HG02970 (cell line): ENCODE data around the gene RNF217.
"Not testable (repeated sequence)": the region's sequence is repeated elsewhere in the genome, so short reads cannot be mapped to it uniquely, and the experiment has no call there.

Experiments
- ATAC-seq: cut with Tn5 transposase; IDR thresholded peaks from one replicate; pipeline ENCODE4 v1.9.1; 2021; ENCODE audit warnings: mild to moderate bottlenecking, moderate library complexity, moderate number of reproducible peaks; ENCODE audit not compliant: unreplicated experiment, low FRiP score

The RNF217 gene

DNA sequence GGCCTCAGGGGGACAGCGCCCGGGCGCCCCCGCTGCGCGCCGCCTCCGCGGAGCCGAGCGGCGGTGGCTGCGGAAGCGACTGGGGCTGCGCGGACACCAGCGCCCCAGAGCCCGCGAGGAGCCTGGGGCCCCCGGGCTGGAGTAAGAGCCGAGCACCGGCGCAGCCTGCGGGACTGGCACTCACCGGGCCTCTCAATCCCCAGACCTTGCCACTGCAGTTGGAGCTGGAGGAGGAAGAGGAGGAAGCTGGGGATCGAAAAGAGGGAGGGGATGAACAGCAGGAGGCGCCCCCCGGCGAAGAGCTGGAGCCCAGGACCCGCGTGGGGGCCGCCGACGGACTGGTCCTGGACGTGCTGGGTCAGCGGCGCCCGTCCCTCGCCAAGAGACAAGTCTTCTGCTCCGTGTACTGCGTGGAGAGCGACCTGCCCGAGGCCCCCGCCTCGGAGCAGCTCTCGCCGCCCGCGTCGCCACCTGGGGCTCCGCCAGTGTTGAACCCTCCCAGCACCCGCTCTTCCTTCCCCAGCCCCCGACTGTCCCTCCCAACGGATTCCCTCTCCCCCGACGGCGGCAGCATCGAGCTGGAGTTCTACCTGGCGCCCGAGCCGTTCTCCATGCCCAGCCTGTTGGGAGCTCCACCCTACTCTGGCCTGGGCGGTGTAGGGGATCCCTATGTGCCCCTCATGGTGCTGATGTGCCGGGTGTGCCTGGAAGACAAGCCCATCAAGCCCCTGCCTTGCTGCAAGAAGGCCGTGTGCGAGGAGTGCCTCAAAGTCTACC is 590 bp downstream of the RNF217 start:
- no peak for ATAC-seq

DNA sequence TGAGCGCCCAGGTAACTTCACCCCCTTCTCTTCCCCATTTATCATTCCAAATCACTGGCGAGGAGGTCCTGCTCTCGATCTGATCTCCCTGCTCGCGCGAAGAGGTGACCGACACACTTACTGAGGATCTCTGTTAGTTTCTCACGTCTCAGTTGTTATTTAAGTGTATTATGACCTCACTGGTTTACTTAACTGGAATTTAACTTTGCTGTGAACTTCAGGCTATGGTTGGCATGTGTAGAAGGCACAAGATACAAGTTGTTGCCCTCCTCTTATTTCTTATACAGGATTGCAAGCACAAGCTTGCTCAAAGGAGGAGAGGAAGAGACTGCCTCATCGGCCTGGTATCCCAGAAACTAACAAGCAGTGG is 1.2 kb downstream of the RNF217 start:
- ATAC-seq, result no peak

DNA sequence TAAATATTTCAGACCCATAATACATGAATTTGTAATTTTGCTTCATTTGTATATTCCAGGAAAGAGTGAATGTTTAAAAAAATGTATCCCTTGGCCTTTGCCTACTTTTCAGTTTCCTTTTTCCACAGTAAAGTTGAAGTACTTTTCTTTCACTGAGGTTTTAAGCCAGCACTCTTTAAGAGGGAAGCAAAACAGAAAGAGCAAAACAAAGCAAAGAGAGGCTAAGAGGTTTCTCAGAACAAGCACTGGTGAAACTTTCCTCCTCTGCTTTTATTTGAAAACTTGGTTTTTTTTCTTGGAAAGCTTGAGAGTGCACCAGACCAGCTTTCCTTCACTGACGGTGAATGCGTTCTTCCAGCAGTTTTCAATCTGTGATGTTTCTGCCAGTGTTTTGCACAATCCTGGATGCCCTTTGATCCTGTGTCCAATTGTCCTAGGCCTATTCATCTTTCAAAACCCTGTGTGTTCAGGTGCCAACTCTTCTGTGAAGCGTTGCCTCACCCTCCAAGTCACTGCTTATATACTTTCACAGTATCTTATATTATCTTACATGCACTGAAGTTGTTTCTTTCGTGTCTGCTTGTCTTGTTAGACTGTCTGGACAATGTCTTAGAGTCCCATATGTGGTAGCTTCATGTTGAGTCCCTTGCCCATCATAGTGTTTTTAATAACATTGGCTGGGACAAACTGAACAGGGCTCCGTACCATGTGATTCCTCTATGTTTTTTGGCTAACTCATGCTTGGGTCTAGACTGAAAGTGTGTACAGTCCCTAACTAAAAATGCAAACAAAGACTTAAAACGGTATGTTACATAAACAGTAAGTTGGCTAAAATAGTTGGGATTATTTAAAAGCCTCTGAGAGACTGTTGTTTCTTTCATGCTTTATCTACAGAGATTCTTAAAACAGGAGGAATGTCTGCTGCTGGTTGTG is 1.9 kb downstream of the RNF217 start:
- no peak for ATAC-seq

GRCh38 chr6:124964764-124965105 is 2.5 kb downstream of the RNF217 start:
- ATAC-seq, result no peak

DNA sequence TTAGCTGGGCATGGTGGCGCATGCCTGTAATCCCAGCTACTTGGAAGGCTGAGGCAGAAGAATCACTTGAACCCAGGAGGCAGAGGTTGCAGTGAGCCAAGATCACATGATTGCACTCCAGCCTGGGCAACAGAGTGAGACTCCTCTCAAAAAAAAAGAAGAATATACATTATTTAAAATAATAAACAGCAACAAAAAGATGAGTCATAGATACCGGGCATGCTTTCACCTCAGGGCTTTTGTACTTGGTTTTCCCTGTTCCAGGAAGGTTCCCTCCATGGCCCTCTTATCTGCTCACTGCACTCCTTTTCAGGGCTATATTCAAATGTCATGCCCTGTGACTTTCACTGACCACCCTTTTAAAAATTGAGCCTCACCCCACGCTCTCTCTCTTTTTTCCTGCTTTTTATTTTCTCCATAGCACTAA is 3.2 kb downstream of the RNF217 start:
- not testable (repeated sequence) for ATAC-seq

DNA sequence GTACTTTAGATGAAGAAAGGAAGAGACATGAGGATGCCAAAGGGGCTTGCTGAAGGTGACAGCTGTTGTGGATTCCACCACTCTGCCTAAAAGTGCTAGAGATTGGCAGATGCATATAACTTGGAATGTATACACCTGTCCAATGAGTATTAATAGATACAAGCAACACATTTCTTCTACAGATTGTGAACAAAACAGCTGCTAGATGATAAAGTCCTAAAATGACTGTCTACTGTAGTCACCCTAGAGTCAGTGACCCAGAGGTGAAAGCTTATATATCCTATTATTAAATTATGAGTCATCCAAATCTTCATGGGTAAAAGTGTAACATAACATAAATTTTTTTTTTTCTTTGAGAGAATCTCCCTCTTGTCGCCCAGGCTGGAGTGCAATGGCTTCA is 5.2 kb downstream of the RNF217 start:
- no peak for ATAC-seq

DNA sequence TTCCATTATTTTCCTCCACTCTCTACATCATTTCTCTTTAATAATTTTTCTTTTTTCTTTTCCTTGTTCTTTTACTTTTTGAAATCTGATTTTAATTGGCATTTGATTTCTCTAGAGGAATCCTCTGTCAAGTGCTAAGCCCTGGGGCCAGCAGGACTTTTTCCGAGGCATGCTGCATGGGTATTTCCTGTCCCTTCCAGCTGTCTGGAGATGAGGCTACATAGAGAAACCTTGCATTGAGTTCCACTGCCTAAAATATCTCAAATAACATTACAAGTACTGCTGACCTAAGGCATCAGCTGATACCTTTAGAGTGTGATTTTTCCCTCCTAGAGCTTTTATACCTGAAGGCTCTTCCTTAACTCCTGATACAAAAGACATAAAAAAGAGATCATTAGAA is 6.2 kb downstream of the RNF217 start:
- ATAC-seq, result no peak

GRCh38 chr6:124970243-124970642 is 8.0 kb downstream of the RNF217 start:
- no peak for ATAC-seq

GRCh38 chr6:124970763-124971162 is 8.5 kb downstream of the RNF217 start:
- ATAC-seq, result no peak

DNA sequence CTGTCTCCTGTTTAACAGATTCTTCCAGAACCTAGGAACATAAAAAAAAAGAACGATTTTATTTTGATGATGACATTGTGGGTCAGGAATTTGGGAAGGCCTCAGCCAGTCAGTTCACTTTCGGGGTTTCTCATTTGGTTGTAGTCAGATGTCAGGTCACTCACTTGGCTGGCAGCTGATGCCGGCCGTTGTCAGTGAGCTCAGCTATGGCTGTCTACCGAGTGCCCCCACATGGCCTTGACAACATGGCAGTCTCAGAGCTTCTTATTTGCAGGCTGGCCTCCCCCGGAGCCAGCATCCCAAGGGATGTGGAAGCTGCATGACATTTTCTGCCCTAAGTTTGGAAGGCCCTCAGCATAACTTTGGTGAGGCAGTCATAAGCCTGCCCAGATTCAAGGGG is 11.5 kb downstream of the RNF217 start:
- no peak for ATAC-seq

DNA sequence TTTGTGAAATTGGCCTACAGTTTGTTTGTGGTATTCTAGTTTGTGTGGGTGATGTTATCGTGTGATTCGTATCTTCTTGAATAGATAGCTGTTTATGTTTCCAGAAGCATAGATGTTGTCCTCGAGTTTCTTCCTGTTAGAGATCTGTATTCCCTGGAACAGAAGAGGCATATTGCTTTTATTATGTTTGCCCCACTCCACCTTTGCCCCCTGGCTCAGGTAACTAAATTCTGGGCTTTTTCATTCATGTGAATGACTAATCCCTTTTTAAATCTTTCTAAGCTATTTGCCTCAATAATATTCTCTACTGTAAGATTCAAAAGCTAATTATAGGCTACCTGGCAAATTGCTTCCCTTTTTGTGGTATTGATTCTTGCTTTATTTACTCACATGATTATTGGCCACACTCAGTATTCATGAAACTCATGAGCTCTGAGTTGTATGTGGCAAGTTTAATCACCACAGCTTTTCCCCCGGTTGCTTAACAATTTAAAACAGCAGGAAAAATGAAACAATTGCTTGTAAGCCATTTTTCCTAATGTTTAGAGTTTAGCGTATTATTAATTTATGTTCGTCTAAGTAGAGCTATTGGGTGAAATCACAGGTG is 12.6 kb downstream of the RNF217 start:
- no peak for ATAC-seq

GRCh38 chr6:124977067-124977908 is 15.1 kb downstream of the RNF217 start:
- ATAC-seq, result no peak

DNA sequence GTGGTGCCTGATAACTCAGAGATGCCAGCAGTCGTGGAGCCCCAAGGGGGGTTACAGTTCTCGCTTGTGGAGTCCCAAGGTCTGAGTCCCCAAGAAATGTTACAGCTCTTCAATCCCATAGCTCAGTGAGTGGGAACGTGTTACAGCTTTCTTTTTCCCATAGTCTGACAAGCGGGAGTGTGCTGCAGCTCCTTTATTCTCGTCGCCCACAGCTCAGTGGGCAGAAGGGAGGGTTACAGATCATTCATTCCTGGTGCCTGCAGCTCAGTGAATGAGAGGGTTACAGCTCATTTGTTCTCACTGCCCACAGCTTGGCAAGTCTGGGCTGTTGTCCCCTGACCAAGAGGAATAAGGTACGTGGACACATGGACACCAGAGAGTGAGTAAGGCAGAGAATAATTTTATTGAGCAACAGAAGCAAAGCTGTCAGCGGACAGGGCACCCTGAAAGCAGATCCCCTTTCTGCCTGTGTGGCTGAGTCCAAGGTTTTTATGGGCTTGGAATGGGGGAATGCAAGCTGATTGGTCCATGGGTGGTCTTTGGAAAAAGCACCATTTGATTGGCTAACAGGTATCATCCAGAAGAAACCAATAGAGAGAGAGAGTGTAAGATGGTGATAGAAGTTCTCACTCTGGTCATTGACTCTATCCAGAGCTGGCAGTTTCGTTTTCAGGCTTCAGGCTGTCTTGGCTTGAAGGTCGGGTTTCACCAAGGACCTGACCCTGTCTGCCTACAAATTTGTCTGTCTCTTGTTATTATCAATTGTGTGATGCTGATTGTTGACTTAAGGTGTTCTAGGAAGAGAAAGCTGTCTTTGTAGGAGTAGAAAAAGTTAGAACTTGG is 16.4 kb downstream of the RNF217 start:
- no peak for ATAC-seq

GRCh38 chr6:124979294-124979678 is 17.0 kb downstream of the RNF217 start:
- no peak for ATAC-seq

- no peak for ATAC-seq
Measured at GRCh38 chr6:124982669-124983068, 20.4 kb downstream of the RNF217 start.

- no peak for ATAC-seq
Measured at GRCh38 chr6:124983383-124984083, 21.3 kb downstream of the RNF217 start.

GRCh38 chr6:124984668-124985338 is 22.6 kb downstream of the RNF217 start:
- ATAC-seq, result no peak

GRCh38 chr6:124986164-124986563 is 23.9 kb downstream of the RNF217 start:
- ATAC-seq, result no peak
